HepG2 (cell line): Measurements from ENCODE around the gene ARSB. TPM values are rescaled to one million over a fixed set of nuclear protein-coding genes. Genes with fewer than 3 reads are reported as not detected.

Source experiments
- FOXA1 ChIP-seq, 2 experiments: fragments of 450-650 bp in 1 of 2; sonication (generic) in 1 of 2; formaldehyde crosslinking in 1 of 2; IDR thresholded peaks; 2 replicates each; pipeline versions ENCODE4 v1.4.0 to v1.6.1; 2016 to 2020; ENCODE audit warnings: missing genetic modification reagents in 1 of 2
- HNRNPH1 ChIP-seq: fragments of 200-400 bp; formaldehyde crosslinking; optimal IDR thresholded peaks from 2 replicates; pipeline ENCODE3; 2017; ENCODE audit warnings: mild to moderate bottlenecking, low read depth, low read length
- IRF1 ChIP-seq: sonication (generic); formaldehyde crosslinking; IDR thresholded peaks from 2 replicates; pipeline ENCODE4 v1.4.0; 2020; ENCODE audit warnings: low read depth, mild to moderate bottlenecking, missing genetic modification reagents
- IRF9 ChIP-seq: sonication (generic); formaldehyde crosslinking; IDR thresholded peaks from 2 replicates; pipeline ENCODE4 v1.8.0; 2022; ENCODE audit warnings: missing genetic modification reagents, mild to moderate bottlenecking, borderline replicate concordance
- TFDP1 ChIP-seq: IDR thresholded peaks from 2 replicates; pipeline ENCODE4 v1.6.1; 2016; ENCODE audit warnings: missing compliant biosample characterization, missing genetic modification reagents, borderline replicate concordance
- ZNF232 ChIP-seq: sonication (generic); formaldehyde crosslinking; IDR thresholded peaks from 2 replicates; pipeline ENCODE4 v1.4.0; 2020; ENCODE audit warnings: missing genetic modification reagents, borderline replicate concordance
- ZNF646 ChIP-seq: sonication (generic); formaldehyde crosslinking; IDR thresholded peaks from 2 replicates; pipeline ENCODE4 v1.9.0; 2021; ENCODE audit warnings: mild to moderate bottlenecking, missing genetic modification reagents
- ZNF687 ChIP-seq: sonication (generic); formaldehyde crosslinking; IDR thresholded peaks from 2 replicates; pipeline ENCODE4 v1.5.1; 2020; ENCODE audit warnings: mild to moderate bottlenecking, missing genetic modification reagents, moderate library complexity
- ZNF777 ChIP-seq: sonication (generic); formaldehyde crosslinking; IDR thresholded peaks from 2 replicates; pipeline ENCODE4 v1.4.0; 2020; ENCODE audit warnings: missing genetic modification reagents
- ZSCAN5A ChIP-seq: sonication (generic); formaldehyde crosslinking; IDR thresholded peaks from 2 replicates; pipeline ENCODE4 v1.8.0; 2022; ENCODE audit warnings: mild to moderate bottlenecking, missing genetic modification reagents, borderline replicate concordance
- polyA plus RNA-seq, 8 experiments: library from polyadenylated mRNA; depleted of rRNA in 3 of 8; stranded (reverse) in 7 of 8; unstranded in 1 of 8; fragments of >200 nt; fragmentation: Illumina TruSeq in 4 of 8; extraction: Trizol in 4 of 8; gene quantifications; 2 replicates each; pipeline versions ENCODE4 v1.2.1 to v1.2.3, GENCODE V29; 2011 to 2016; ENCODE audit warnings: low read depth in 4 of 8, missing spikeins in 1 of 8, mixed read lengths in 1 of 8; ENCODE audit not compliant: insufficient read depth in 1 of 8
- total RNA-seq, 5 experiments: library from RNA; depleted of rRNA; stranded (reverse); fragments of >200 nt; fragmentation: Illumina TruSeq; extraction: Trizol; gene quantifications; 2 replicates each; pipeline ENCODE4 v1.2.3, GENCODE V29; 2016; ENCODE audit warnings: low read depth in 1 of 5
- TF ChIP-seq, protein P1 (sequence below): sonication (generic); formaldehyde crosslinking; IDR thresholded peaks from 2 replicates; pipeline ENCODE4 v1.4.0; 2020; ENCODE audit warnings: mild to moderate bottlenecking, missing genetic modification reagents

The ARSB gene
- total and polyA plus RNA-seq, 2 of the 13 experiments (the other 11 are each of a cell fraction or from before 2014, with no cell fraction given): 52.6 to 66.4 TPM

DNA sequence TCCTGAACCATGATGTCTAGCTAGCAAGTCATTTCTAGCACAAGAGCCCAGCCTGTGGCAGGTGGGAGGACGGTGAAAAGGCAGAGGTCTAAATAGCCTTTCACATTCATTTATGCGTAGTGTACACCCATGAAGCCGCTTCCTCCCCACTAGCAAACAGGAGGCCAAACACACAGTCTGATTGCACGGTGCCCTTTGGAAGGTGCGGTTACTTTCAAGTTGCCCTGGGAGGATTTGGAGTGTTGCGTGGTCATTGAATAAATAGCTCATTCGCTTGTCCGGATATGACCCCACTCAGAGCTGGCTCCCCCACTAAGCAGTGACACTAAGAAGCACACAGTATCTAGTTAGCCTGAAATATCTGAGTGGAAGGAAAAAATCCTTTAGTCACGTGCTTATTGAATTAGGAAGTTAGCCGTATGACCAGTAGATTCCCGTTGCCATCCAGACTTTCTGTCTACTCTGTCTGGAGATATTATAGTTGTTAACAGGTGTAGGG lies 664 bp upstream of the ARSB start (continued):
- TF ChIP-seq FOXA1 (IDR thresholded peaks at IDR 0.05): no peak
- peak; percentile 96 for TF ChIP-seq FOXA1 (CRISPR knock-in tag; IDR thresholded peaks at IDR 0.05)
- TF ChIP-seq ZNF646 (CRISPR knock-in tag): no peak
- no peak; the same call in 1 of the 2 replicates for TF ChIP-seq ZNF687 (CRISPR knock-in tag)
- TF ChIP-seq HNRNPH1: peak; percentile 58
- TF ChIP-seq IRF1: no peak
- TF ChIP-seq TFDP1: peak; percentile 50; the same call in 1 of the 2 replicates
- TF ChIP-seq IRF9 (CRISPR knock-in tag): peak; percentile 53; the same call in 1 of the 2 replicates
- TF ChIP-seq ZSCAN5A: no peak
- TF ChIP-seq, protein P1, sequence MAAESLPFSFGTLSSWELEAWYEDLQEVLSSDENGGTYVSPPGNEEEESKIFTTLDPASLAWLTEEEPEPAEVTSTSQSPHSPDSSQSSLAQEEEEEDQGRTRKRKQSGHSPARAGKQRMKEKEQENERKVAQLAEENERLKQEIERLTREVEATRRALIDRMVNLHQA (CRISPR knock-in tag): no peak
- peak; percentile 92 for TF ChIP-seq ZNF232
- no peak for TF ChIP-seq ZNF777 (CRISPR knock-in tag)
